ENCODE data around the gene RPGR.

The RPGR gene

DNA sequence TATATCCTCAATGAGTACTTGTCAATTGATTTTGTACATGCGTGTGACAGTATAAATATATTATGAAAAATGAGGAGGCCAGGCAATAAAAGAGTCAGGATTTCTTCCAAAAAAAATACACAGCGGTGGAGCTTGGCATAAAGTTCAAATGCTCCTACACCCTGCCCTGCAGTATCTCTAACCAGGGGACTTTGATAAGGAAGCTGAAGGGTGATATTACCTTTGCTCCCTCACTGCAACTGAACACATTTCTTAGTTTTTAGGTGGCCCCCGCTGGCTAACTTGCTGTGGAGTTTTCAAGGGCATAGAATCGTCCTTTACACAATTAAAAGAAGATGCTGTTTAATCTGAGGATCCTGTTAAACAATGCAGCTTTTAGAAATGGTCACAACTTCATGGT, 25.1 kb upstream of the RPGR start, which contains the start of gene OTC:
TSS of gene OTC (plus strand) at position 243 of the 400 bp plus-strand sequence. CDS start at position 336, 93 bp downstream.
- Histone ChIP-seq H3K9me3 (ENCODE audit: control insufficient read depth, low read length) (no peaks in the 10 kb centered on the region), H3K4me3 (ENCODE audit: extremely low read depth, insufficient read depth, low read length, poor library complexity, severe bottlenecking) (no peak within 1 kb of the TSS), H3K4me1 (ENCODE audit: control insufficient read depth, insufficient read depth, low read length, poor library complexity, severe bottlenecking) (no peaks in the 10 kb centered on the region), H3K27ac (ENCODE audit: low read depth, low read length, severe bottlenecking) (no peak within 1 kb of the TSS), H3K36me3 (ENCODE audit: control insufficient read depth, insufficient read depth, low read length) (no peaks in the 10 kb centered on the region)
- 75% methylated on average over 2 of the region's 4 CpGs; no CpG with 5 or more reads in 1 of the 2 experiments for WGBS, 2 experiments (ENCODE audit: insufficient coverage in 2 of 2)

DNA sequence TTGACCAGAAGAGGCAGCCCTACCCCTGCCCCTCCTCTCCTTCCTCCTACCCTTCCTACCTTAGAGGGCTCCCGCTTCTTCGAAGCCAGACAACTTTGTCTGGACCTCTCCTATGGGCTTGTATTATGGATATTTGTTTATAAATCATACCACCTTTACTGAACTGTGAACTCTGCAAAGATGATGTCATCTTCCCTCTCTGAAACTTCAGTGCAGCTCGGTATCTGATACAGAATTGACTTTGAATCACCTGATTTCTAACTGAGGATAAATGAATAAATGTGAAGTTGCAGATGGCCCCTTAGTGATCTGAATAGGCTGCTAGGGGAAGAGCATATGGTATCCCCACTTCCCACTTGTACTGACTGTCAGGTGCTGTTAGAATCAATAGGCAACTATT, 24.0 kb upstream of the RPGR start:
- Histone ChIP-seq H3K27ac (ENCODE audit: low read depth, low read length, severe bottlenecking) (no peak overlapping the region), H3K36me3 (ENCODE audit: control insufficient read depth, insufficient read depth, low read length) (no peaks in the 10 kb centered on the region), H3K4me3 (ENCODE audit: extremely low read depth, insufficient read depth, low read length, poor library complexity, severe bottlenecking) (no peak overlapping the region), H3K9me3 (ENCODE audit: control insufficient read depth, low read length) (no peaks in the 10 kb centered on the region), H3K4me1 (ENCODE audit: control insufficient read depth, insufficient read depth, low read length, poor library complexity, severe bottlenecking) (no peaks in the 10 kb centered on the region)
- WGBS, 2 experiments (ENCODE audit: insufficient coverage in 2 of 2), result 100% methylated on average over 1 of the region's 3 CpGs; no CpG with 5 or more reads in 1 of the 2 experiments

DNA sequence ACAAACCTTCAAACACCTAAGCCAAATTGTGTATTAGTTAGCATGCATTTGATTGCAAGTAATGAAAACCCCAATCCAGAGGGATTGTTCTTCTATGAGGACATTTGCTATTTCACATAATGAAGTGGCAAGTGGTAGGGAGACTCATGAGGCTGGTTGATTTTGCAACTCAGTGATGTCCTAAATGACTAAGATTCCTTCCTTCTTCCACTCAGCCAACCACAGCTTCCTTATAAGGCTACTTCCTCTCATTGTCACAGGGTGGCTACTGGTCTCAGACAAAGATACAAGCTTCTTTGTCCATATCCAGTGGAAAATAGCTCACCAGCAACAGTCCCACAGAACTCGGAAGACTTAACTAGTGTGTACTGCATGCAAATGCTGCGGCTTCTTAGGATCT, 19.8 kb upstream of the RPGR start:
- no peaks in the 10 kb centered on the region for H3K4me1 ChIP-seq (ENCODE audit: control insufficient read depth, insufficient read depth, low read length, poor library complexity, severe bottlenecking)
- no peak overlapping the region for H3K27ac ChIP-seq (ENCODE audit: low read depth, low read length, severe bottlenecking)
- H3K9me3 ChIP-seq (ENCODE audit: control insufficient read depth, low read length), result no peaks in the 10 kb centered on the region
- H3K36me3 ChIP-seq (ENCODE audit: control insufficient read depth, insufficient read depth, low read length), result no peaks in the 10 kb centered on the region
- no CpG with 5 or more reads among the region's 2 CpGs for WGBS, 2 experiments (ENCODE audit: insufficient coverage in 2 of 2)
- H3K4me3 ChIP-seq (ENCODE audit: extremely low read depth, insufficient read depth, low read length, poor library complexity, severe bottlenecking), result no peak overlapping the region

DNA sequence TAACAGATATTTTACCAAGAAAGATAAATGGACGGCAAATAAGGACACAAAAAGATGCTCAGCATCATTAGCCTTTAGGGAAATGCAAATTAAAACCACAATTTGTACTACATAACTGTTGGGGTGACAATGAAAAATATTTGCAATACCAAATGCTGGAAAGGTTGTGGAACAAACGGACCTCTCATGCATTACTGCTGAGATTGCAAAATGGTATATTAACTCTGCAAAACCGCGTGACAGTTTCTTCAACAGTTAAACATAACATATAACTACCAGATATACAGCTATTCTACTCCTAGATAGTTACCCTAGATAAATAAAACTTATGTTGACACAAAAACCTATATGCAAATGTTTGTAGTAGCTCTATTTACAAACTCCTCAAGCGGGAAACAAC, 18.8 kb upstream of the RPGR start:
- Histone ChIP-seq H3K4me3 (ENCODE audit: extremely low read depth, insufficient read depth, low read length, poor library complexity, severe bottlenecking) (no peak overlapping the region), H3K4me1 (ENCODE audit: control insufficient read depth, insufficient read depth, low read length, poor library complexity, severe bottlenecking) (no peaks in the 10 kb centered on the region), H3K9me3 (ENCODE audit: control insufficient read depth, low read length) (no peaks in the 10 kb centered on the region), H3K36me3 (ENCODE audit: control insufficient read depth, insufficient read depth, low read length) (no peaks in the 10 kb centered on the region), H3K27ac (ENCODE audit: low read depth, low read length, severe bottlenecking) (no peak overlapping the region)
- no CpG with 5 or more reads among the region's 5 CpGs for WGBS, 2 experiments (ENCODE audit: insufficient coverage in 2 of 2)

DNA sequence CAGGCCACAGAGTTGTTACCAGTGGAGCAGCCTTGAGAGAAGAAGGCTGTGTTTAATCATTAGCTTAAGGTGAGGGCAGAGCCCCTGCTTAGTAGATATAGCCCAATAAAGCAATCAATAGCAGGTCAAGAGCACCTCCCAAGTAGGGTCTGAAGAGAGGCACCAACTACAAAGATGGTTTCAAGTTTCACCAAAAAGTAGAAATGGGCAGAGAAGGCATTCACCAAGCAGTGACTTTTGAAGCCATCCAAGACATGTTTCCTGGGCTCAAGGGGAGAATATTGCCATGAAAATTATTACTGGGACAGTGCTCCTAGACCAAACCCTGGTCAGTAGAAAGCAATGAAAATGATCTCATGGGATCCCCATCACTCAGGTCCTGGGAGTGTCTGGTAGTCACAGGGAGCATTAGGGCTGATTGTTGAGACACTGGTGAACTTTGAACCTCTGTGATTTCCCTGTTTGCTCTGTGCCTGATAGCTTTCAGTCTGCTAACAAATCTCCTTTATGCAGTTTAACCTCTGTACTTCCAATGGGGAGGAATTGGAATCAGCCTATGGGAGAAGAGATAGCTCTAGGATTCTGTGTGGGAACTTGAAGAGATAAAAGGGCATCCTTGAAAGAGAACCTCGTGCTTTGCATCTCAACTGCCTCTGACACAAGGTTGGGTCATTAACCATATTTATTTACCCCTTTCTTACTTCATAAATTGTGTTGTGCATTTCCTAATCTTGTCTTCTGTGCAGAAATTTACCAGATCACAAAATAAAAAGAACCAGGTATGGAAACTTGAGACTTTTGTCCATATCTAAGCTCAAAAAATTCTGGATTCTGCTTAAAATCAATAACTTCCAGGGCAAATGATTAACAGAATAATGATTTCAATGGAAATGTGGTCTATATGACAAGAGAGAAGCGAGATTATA, 15.8 kb upstream of the RPGR start:
- H3K4me1 ChIP-seq (ENCODE audit: control insufficient read depth, insufficient read depth, low read length, poor library complexity, severe bottlenecking), result no peaks in the 10 kb centered on the region
- no CpG with 5 or more reads among the region's 2 CpGs for WGBS, 2 experiments (ENCODE audit: insufficient coverage in 2 of 2)
- H3K27ac ChIP-seq (ENCODE audit: low read depth, low read length, severe bottlenecking), result no peak overlapping the region
- H3K4me3 ChIP-seq (ENCODE audit: extremely low read depth, insufficient read depth, low read length, poor library complexity, severe bottlenecking), result no peak overlapping the region
- no peaks in the 10 kb centered on the region for H3K9me3 ChIP-seq (ENCODE audit: control insufficient read depth, low read length)
- H3K36me3 ChIP-seq (ENCODE audit: control insufficient read depth, insufficient read depth, low read length), result no peaks in the 10 kb centered on the region

DNA sequence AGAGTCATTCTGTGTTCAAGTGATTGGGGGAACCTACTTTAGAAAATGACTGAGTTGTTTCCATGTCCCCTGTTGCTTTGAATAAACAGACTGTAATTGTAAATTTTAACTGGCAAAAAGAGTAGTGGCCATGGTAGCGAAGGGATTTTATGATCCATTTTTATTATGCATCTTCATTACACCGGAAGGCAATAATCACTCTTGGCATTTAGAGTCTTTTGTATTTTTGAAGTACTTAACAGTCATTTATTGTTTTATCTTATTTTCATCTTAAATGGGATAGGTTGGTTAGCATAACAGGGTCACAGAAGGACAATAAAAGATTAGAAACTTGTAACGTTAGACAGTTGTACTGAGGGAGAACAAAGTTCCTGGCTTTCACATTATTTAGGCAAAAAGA, 14.1 kb upstream of the RPGR start:
- Histone ChIP-seq H3K9me3 (ENCODE audit: control insufficient read depth, low read length) (no peaks in the 10 kb centered on the region), H3K4me3 (ENCODE audit: extremely low read depth, insufficient read depth, low read length, poor library complexity, severe bottlenecking) (no peak overlapping the region), H3K36me3 (ENCODE audit: control insufficient read depth, insufficient read depth, low read length) (no peaks in the 10 kb centered on the region), H3K4me1 (ENCODE audit: control insufficient read depth, insufficient read depth, low read length, poor library complexity, severe bottlenecking) (no peaks in the 10 kb centered on the region), H3K27ac (ENCODE audit: low read depth, low read length, severe bottlenecking) (no peak overlapping the region)
- no CpG with 5 or more reads among the region's 3 CpGs for WGBS, 2 experiments (ENCODE audit: insufficient coverage in 2 of 2)

DNA sequence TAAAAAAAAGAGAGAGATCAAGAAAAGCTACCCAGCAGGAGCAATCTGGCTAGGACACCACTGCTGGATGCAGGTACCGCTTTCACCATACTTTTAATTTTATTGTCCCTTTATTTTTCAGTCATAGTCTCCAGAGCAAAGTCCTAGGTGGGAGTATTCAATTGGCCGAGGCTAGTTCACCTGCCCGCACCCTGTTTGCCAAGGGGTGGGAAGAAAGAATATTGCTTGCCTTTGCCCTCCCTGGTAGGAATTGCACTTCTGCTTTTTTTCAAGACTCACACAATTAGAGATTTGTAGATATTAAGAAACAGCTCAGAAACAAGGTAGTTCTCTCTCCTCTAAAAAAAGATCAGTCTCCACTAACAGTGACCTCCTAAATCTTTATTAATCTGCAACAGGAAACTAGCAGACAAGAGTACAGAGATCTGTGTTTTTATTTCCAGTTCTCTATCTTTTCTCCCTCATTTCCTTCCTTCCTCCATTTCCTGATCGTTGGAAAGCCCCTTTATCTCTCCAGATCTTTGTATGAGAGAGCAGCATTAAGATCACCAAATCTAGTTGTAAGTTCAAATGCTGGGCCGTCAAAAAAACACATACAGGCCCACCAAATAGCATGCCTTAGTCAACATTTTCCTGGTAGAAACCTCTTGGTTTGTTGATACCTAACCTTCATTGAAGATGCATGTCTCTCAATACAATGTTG, 9.4 kb upstream of the RPGR start:
- Histone ChIP-seq H3K9me3 (ENCODE audit: control insufficient read depth, low read length) (no peaks in the 10 kb centered on the region), H3K27ac (ENCODE audit: low read depth, low read length, severe bottlenecking) (no peak overlapping the region), H3K4me1 (ENCODE audit: control insufficient read depth, insufficient read depth, low read length, poor library complexity, severe bottlenecking) (no peaks in the 10 kb centered on the region), H3K36me3 (ENCODE audit: control insufficient read depth, insufficient read depth, low read length) (no peaks in the 10 kb centered on the region), H3K4me3 (ENCODE audit: extremely low read depth, insufficient read depth, low read length, poor library complexity, severe bottlenecking) (no peak overlapping the region)
- WGBS, 2 experiments (ENCODE audit: insufficient coverage in 2 of 2), result no CpG with 5 or more reads among the region's 5 CpGs

DNA sequence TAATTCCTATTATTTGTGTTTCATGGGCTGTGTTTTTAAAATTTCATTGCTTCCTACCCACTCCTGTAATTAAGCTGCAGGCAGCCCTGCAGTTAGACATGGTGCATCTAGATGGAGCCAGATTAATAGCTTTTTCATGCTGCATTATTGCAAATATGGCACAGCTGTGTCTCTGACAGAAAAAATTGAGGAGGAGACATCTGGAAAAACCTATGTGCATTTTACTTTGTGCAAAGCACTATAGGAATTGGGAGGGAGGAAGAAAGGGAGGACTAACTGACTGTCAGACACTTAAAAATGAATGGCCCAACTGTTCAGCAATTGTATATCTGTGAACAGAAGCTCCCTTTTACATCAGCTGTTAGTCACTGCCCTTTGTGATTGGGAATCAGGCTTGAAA, 8.1 kb upstream of the RPGR start:
- Histone ChIP-seq H3K36me3 (ENCODE audit: control insufficient read depth, insufficient read depth, low read length) (no peaks in the 10 kb centered on the region), H3K4me1 (ENCODE audit: control insufficient read depth, insufficient read depth, low read length, poor library complexity, severe bottlenecking) (no peaks in the 10 kb centered on the region), H3K4me3 (ENCODE audit: extremely low read depth, insufficient read depth, low read length, poor library complexity, severe bottlenecking) (no peak overlapping the region), H3K9me3 (ENCODE audit: control insufficient read depth, low read length) (no peaks in the 10 kb centered on the region), H3K27ac (ENCODE audit: low read depth, low read length, severe bottlenecking) (no peak overlapping the region)

DNA sequence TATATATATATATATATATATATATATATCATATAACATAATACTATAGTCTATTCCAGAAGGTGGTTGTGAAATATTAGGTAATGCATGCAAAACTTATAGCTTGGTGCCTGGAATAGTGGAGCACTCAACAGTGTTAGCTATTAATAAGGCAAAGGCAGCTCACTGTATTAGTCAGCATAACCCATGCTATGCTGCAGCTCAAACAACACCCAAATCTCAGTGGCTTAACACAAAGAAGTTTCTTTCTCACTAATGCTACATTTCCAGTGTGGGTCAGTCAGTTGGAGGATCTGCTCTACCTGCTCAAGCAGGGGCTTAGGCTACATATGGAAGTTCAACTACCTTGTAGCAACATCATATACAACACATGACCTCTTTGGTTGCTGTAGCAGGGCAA, 5.2 kb upstream of the RPGR start:
- H3K36me3 ChIP-seq (ENCODE audit: control insufficient read depth, insufficient read depth, low read length), result no peaks in the 10 kb centered on the region

DNA sequence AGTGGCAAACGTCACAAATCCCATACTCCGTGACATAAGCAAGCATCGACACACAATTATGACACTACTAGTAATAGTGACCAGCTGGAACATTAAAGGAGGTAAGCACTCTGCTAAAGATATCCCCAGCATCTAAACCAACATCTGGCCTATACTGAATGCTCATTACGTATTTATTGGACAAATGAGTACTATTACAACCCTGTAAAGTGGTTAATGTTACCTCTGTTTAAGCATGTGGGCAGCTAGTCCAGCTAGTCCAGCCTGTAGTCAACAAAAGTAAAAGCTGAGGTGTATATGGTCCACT, 419 bp upstream of the RPGR start:
- H3K4me3 ChIP-seq (ENCODE audit: extremely low read depth, insufficient read depth, low read length, poor library complexity, severe bottlenecking), result peak overlapping the region; percentile 48
- H3K27ac ChIP-seq (ENCODE audit: low read depth, low read length, severe bottlenecking), result no peak overlapping the region
- no peaks in the 10 kb centered on the region for H3K9me3 ChIP-seq (ENCODE audit: control insufficient read depth, low read length)
- WGBS, 2 experiments (ENCODE audit: insufficient coverage in 2 of 2), result no CpG with 5 or more reads among the region's 4 CpGs
- no peaks in the 10 kb centered on the region for H3K36me3 ChIP-seq (ENCODE audit: control insufficient read depth, insufficient read depth, low read length)
- no peaks in the 10 kb centered on the region for H3K4me1 ChIP-seq (ENCODE audit: control insufficient read depth, insufficient read depth, low read length, poor library complexity, severe bottlenecking)

More for the DNA sequence above, 5.2 kb upstream of the RPGR start:
- Histone ChIP-seq H3K27ac (ENCODE audit: low read depth, low read length, severe bottlenecking) (no peak overlapping the region), H3K4me3 (ENCODE audit: extremely low read depth, insufficient read depth, low read length, poor library complexity, severe bottlenecking) (no peak overlapping the region), H3K9me3 (ENCODE audit: control insufficient read depth, low read length) (no peaks in the 10 kb centered on the region), H3K4me1 (ENCODE audit: control insufficient read depth, insufficient read depth, low read length, poor library complexity, severe bottlenecking) (no peaks in the 10 kb centered on the region)

DNA sequence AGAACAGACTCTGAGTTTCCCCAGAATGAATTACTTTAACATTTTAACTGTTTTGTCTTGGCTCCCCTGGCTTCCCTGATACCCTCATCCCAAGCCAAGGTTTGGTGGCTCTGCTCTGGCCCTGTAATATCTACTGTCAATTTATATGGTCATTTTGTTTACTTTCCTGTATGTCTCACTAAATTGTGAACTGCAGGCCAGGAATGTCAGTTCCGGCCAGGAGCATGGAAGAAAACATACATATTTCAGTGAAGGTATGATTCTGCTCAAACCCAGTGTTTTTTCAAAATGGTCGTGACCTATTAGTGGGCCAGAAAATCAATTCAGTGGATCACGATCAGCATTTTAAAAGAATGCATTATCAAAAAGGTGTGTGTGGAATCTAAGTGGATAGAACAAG, 1.2 kb downstream of the RPGR start:
- H3K4me3 ChIP-seq (ENCODE audit: extremely low read depth, insufficient read depth, low read length, poor library complexity, severe bottlenecking), result peak overlapping the region; percentile 48
- no peaks in the 10 kb centered on the region for H3K36me3 ChIP-seq (ENCODE audit: control insufficient read depth, insufficient read depth, low read length)
- no peaks in the 10 kb centered on the region for H3K4me1 ChIP-seq (ENCODE audit: control insufficient read depth, insufficient read depth, low read length, poor library complexity, severe bottlenecking)
- WGBS, 2 experiments (ENCODE audit: insufficient coverage in 2 of 2), result 80% methylated on average over 1 of the region's 3 CpGs; no CpG with 5 or more reads in 1 of the 2 experiments
- H3K27ac ChIP-seq (ENCODE audit: low read depth, low read length, severe bottlenecking), result no peak overlapping the region
- H3K9me3 ChIP-seq (ENCODE audit: control insufficient read depth, low read length), result no peaks in the 10 kb centered on the region

Measured in mesodermal cell (in vitro differentiated cells).